Naive thymus-derived CD4-positive, alpha-beta T cell (primary cell): ENCODE data around the gene IRX2. TPM values are rescaled to one million over a fixed set of nuclear protein-coding genes. Genes with fewer than 3 reads are reported as not detected.

ENCODE experiments used
- ATAC-seq: fragments of 150-1000 bp; cut with Tn5 transposase; 2 replicates; pipeline ENCODE4 v1.10.0; 2021; ENCODE audit warnings: mild to moderate bottlenecking, moderate library complexity
- CTCF ChIA-PET: fragments of 350-600 bp; sonication (Branson Sonifier 250); formaldehyde crosslinking; loops from one replicate; lab custom pipeline; 2021; ENCODE audit warnings: antibody characterized with exemption; lab: Charles Lee
- POLR2A ChIA-PET: fragments of 350-600 bp; sonication (Branson Sonifier 250); formaldehyde crosslinking; loops from one replicate; lab custom pipeline; 2021; ENCODE audit warnings: antibody characterized with exemption, inconsistent platforms; lab: Charles Lee
- DNase-seq, 9 donors: peaks; one replicate each; pipeline versions ENCODE4 v3.0.0 to v3.0.0-alpha.2; 2020 to 2022; ENCODE audit warnings: mixed read lengths in 1 of 9
- H3K27ac ChIP-seq: one replicate; pipeline ENCODE4 v1.7.0; 2013; ENCODE audit warnings: mild to moderate bottlenecking, low read depth, low read length, moderate library complexity
- H3K27me3 ChIP-seq, 2 donors: one replicate each; pipeline ENCODE4 v1.7.0; 2013; ENCODE audit warnings: low read length in 2 of 2, mild to moderate bottlenecking in 2 of 2, moderate library complexity in 2 of 2; ENCODE audit not compliant: control insufficient read depth in 2 of 2, insufficient read depth in 2 of 2
- H3K36me3 ChIP-seq, 3 experiments: 1 replicate in 2 of 3; 2 replicates in 1 of 3; pipeline ENCODE4 v1.7.0; 2013; ENCODE audit warnings: low read length in 3 of 3, mild to moderate bottlenecking in 3 of 3, moderate library complexity in 1 of 3; ENCODE audit not compliant: insufficient read depth in 3 of 3, control insufficient read depth in 2 of 3
- H3K4me1 ChIP-seq, 2 donors: one replicate each; pipeline ENCODE4 v1.7.0; 2013; ENCODE audit warnings: low read length in 2 of 2, mild to moderate bottlenecking in 2 of 2, moderate library complexity in 1 of 2; ENCODE audit not compliant: control insufficient read depth in 2 of 2, insufficient read depth in 2 of 2
- H3K4me3 ChIP-seq: 2 replicates; pipeline ENCODE4 v1.7.0; 2013; ENCODE audit warnings: mild to moderate bottlenecking, low read length
- H3K9me3 ChIP-seq, 3 experiments: 1 replicate in 2 of 3; 2 replicates in 1 of 3; pipeline ENCODE4 v1.7.0; 2013; ENCODE audit warnings: low read length in 3 of 3; ENCODE audit not compliant: control insufficient read depth in 2 of 3
- H3K27ac Mint-ChIP-seq, 9 donors: one replicate each; pipeline ENCODE4 v1.8.0; 2020 to 2022; ENCODE audit warnings: mixed read lengths in 9 of 9, mild to moderate bottlenecking in 8 of 9, moderate library complexity in 5 of 9, inconsistent platforms in 2 of 9
- H3K27me3 Mint-ChIP-seq, 5 donors: one replicate each; pipeline ENCODE4 v1.8.0; 2021 to 2022; ENCODE audit warnings: mixed read lengths in 5 of 5, mild to moderate bottlenecking in 1 of 5
- H3K36me3 Mint-ChIP-seq, 5 donors: one replicate each; pipeline ENCODE4 v1.8.0; 2020 to 2022; ENCODE audit warnings: mixed read lengths in 5 of 5, mild to moderate bottlenecking in 3 of 5, inconsistent platforms in 1 of 5
- H3K4me1 Mint-ChIP-seq, 7 donors: one replicate each; pipeline ENCODE4 v1.8.0; 2020 to 2022; ENCODE audit warnings: mixed read lengths in 7 of 7, mild to moderate bottlenecking in 3 of 7, inconsistent platforms in 1 of 7
- H3K4me3 Mint-ChIP-seq, 10 donors: one replicate each; pipeline ENCODE4 v1.8.0; 2020 to 2022; ENCODE audit warnings: mild to moderate bottlenecking in 10 of 10, mixed read lengths in 10 of 10, moderate library complexity in 6 of 10, inconsistent platforms in 2 of 10
- H3K9me3 Mint-ChIP-seq, 11 donors: one replicate each; pipeline ENCODE4 v1.8.0; 2020 to 2022; ENCODE audit warnings: mixed read lengths in 11 of 11, mild to moderate bottlenecking in 4 of 11, inconsistent platforms in 1 of 11, moderate library complexity in 1 of 11
- intact Hi-C, 2 donors: fragments of 100-400 bp; cut with micrococcal nuclease; formaldehyde crosslinking; loops; one replicate each; pipeline ENCODE4 v1.15.1; 2023
- polyA plus RNA-seq, 2 donors: library from polyadenylated mRNA; unstranded; fragments of 300-500 nt; fragmentation: Illumina TruSeq; gene quantifications; one replicate each; pipeline ENCODE4 v1.2.3, GENCODE V29; 2021
- total RNA-seq, 6 experiments: library from RNA in 5 of 6; stranded (reverse) in 5 of 6; gene quantifications; 1 replicate in 5 of 6; 2 replicates in 1 of 6; pipeline ENCODE4 v1.2.3 and lab custom pipeline; 2021 to 2026

The IRX2 gene
- total and polyA plus RNA-seq, 7 experiments from 2014 or later, result not detected

- H3K36me3 ChIP-seq, result no peaks in the 10 kb centered on the region
- no peak overlapping the region for H3K27ac ChIP-seq
- H3K27me3 Mint-ChIP-seq, result peaks cover 0 to 11% (median 0%) of the 10 kb centered on the region in 5 donors
- intact Hi-C loops, result no loop called here
- ChIA-PET POLR2A (no interaction called here), CTCF (no interaction called here)
- H3K4me3 Mint-ChIP-seq, result no peak overlapping the region
- H3K9me3 Mint-ChIP-seq, result peaks cover 0 to 3% (median 0%) of the 10 kb centered on the region in 11 donors
- no peaks in the 10 kb centered on the region for H3K4me1 ChIP-seq
- ATAC-seq (no peak), DNase-seq (no peak)
- H3K36me3 Mint-ChIP-seq, result no peaks in the 10 kb centered on the region
- H3K9me3 ChIP-seq, result no peaks in the 10 kb centered on the region
- H3K4me3 ChIP-seq, result no peak overlapping the region
- no peak overlapping the region for H3K27ac Mint-ChIP-seq
- no peaks in the 10 kb centered on the region for H3K27me3 ChIP-seq
- H3K4me1 Mint-ChIP-seq, result no peaks in the 10 kb centered on the region
Measured at GRCh38 chr5:2711446-2712425, 39.7 kb downstream of the IRX2 start.

- no peaks in the 10 kb centered on the region for H3K9me3 ChIP-seq
- H3K36me3 Mint-ChIP-seq, result no peaks in the 10 kb centered on the region
- H3K27ac Mint-ChIP-seq, result no peak overlapping the region
- DNase-seq (no peak), ATAC-seq (no peak)
- H3K36me3 ChIP-seq, result no peaks in the 10 kb centered on the region
- no peak overlapping the region for H3K4me3 ChIP-seq
- H3K27ac ChIP-seq, result no peak overlapping the region
- POLR2A ChIA-PET, result no interaction called here
- H3K9me3 Mint-ChIP-seq, result peaks cover 0 to 3% (median 0%) of the 10 kb centered on the region in 11 donors
- no peaks in the 10 kb centered on the region for H3K4me1 ChIP-seq
- H3K4me3 Mint-ChIP-seq, result no peak overlapping the region
- H3K4me1 Mint-ChIP-seq, result no peaks in the 10 kb centered on the region
- H3K27me3 ChIP-seq, result no peaks in the 10 kb centered on the region
- H3K27me3 Mint-ChIP-seq, result peaks cover 0 to 11% (median 0%) of the 10 kb centered on the region in 5 donors
- CTCF ChIA-PET, result no interaction called here
- intact Hi-C loops, result no loop called here
Measured at GRCh38 chr5:2710910-2711309, 40.6 kb downstream of the IRX2 start.

GRCh38 chr5:2709976-2710689 is 41.3 kb downstream of the IRX2 start:
- no peaks in the 10 kb centered on the region for H3K9me3 ChIP-seq
- ATAC-seq (no peak), DNase-seq (no peak)
- peaks cover 0 to 10% (median 4%) of the 10 kb centered on the region in 5 donors for H3K27me3 Mint-ChIP-seq
- no peak overlapping the region for H3K27ac Mint-ChIP-seq
- intact Hi-C loops, result no loop called here
- H3K4me3 Mint-ChIP-seq, result no peak overlapping the region
- H3K27me3 ChIP-seq, result no peaks in the 10 kb centered on the region
- ChIA-PET POLR2A (no interaction called here), CTCF (no interaction called here)
- H3K4me3 ChIP-seq, result no peak overlapping the region
- H3K9me3 Mint-ChIP-seq, result peaks cover 0 to 3% (median 0%) of the 10 kb centered on the region in 11 donors
- no peak overlapping the region for H3K27ac ChIP-seq
- H3K4me1 Mint-ChIP-seq, result peaks cover 0 to 3% (median 0%) of the 10 kb centered on the region in 7 donors
- no peaks in the 10 kb centered on the region for H3K36me3 Mint-ChIP-seq
- no peaks in the 10 kb centered on the region for H3K4me1 ChIP-seq
- no peaks in the 10 kb centered on the region for H3K36me3 ChIP-seq

- no peaks in the 10 kb centered on the region for H3K9me3 ChIP-seq
- H3K4me1 Mint-ChIP-seq, result peaks cover 0 to 3% (median 0%) of the 10 kb centered on the region in 7 donors
Measured at GRCh38 chr5:2708751-2709150, 42.7 kb downstream of the IRX2 start.

GRCh38 chr5:2708132-2708531 is 43.3 kb downstream of the IRX2 start:
- no peaks in the 10 kb centered on the region for H3K36me3 ChIP-seq
- H3K27me3 ChIP-seq, result no peaks in the 10 kb centered on the region
- no peak overlapping the region for H3K4me3 ChIP-seq
- H3K27ac Mint-ChIP-seq, result no peak overlapping the region
- no peak overlapping the region for H3K27ac ChIP-seq
- H3K4me3 Mint-ChIP-seq, result no peak overlapping the region
- ATAC-seq (peak; percentile 16), DNase-seq (no peak)
- no peaks in the 10 kb centered on the region for H3K36me3 Mint-ChIP-seq
- POLR2A ChIA-PET, result no interaction called here
- intact Hi-C loops, result no loop called here
- CTCF ChIA-PET, result no interaction called here
- H3K4me1 ChIP-seq, result no peaks in the 10 kb centered on the region
- peaks cover 0 to 3% (median 0%) of the 10 kb centered on the region in 11 donors for H3K9me3 Mint-ChIP-seq
- H3K9me3 ChIP-seq, result no peaks in the 10 kb centered on the region
- peaks cover 0 to 3% (median 0%) of the 10 kb centered on the region in 7 donors for H3K4me1 Mint-ChIP-seq
- H3K27me3 Mint-ChIP-seq, result peaks cover 0 to 16% (median 4%) of the 10 kb centered on the region in 5 donors

More at GRCh38 chr5:2708751-2709150, 42.7 kb downstream of the IRX2 start:
- peaks cover 0 to 15% (median 4%) of the 10 kb centered on the region in 5 donors for H3K27me3 Mint-ChIP-seq
- H3K9me3 Mint-ChIP-seq, result peaks cover 0 to 3% (median 0%) of the 10 kb centered on the region in 11 donors
- H3K4me3 Mint-ChIP-seq, result no peak overlapping the region
- no peaks in the 10 kb centered on the region for H3K36me3 Mint-ChIP-seq
- ChIA-PET POLR2A (no interaction called here), CTCF (no interaction called here)
- H3K4me3 ChIP-seq, result no peak overlapping the region
- H3K27ac Mint-ChIP-seq, result no peak overlapping the region
- DNase-seq (no peak), ATAC-seq (no peak)
- no peaks in the 10 kb centered on the region for H3K27me3 ChIP-seq
- no peak overlapping the region for H3K27ac ChIP-seq
- intact Hi-C loops, result no loop called here
- H3K4me1 ChIP-seq, result no peaks in the 10 kb centered on the region
- H3K36me3 ChIP-seq, result no peaks in the 10 kb centered on the region

- H3K4me1 ChIP-seq, result no peaks in the 10 kb centered on the region
- DNase-seq (no peak), ATAC-seq (no peak)
- Mint-ChIP-seq H3K36me3 (no peaks in the 10 kb centered on the region), H3K4me3 (no peak overlapping the region), H3K9me3 (peaks cover 0 to 4% (median 0%) of the 10 kb centered on the region in 11 donors), H3K4me1 (peaks cover 0 to 3% (median 0%) of the 10 kb centered on the region in 7 donors), H3K27ac (no peak overlapping the region), H3K27me3 (peaks cover 0 to 15% (median 4%) of the 10 kb centered on the region in 5 donors)
- intact Hi-C loops, result no loop called here
- no peaks in the 10 kb centered on the region for H3K36me3 ChIP-seq
- POLR2A ChIA-PET, result no interaction called here
- no peaks in the 10 kb centered on the region for H3K27me3 ChIP-seq
- no peak overlapping the region for H3K27ac ChIP-seq
- no peaks in the 10 kb centered on the region for H3K9me3 ChIP-seq
- no peak overlapping the region for H3K4me3 ChIP-seq
- CTCF ChIA-PET, result no interaction called here
Measured at GRCh38 chr5:2705861-2706260, 45.6 kb downstream of the IRX2 start.
